Stimulated activated CD4-positive, alpha-beta T cell treated with anti-CD3 and anti-CD28 coated beads, Interleukin-4, amount 100 ng/mL, for 24 hours (primary cell): ENCODE data around the gene MEN1.

Experiments used
- DNase-seq: peaks from one replicate; pipeline ENCODE4 v3.0.0-alpha.2; 2020

MEN1 gene

DNA sequence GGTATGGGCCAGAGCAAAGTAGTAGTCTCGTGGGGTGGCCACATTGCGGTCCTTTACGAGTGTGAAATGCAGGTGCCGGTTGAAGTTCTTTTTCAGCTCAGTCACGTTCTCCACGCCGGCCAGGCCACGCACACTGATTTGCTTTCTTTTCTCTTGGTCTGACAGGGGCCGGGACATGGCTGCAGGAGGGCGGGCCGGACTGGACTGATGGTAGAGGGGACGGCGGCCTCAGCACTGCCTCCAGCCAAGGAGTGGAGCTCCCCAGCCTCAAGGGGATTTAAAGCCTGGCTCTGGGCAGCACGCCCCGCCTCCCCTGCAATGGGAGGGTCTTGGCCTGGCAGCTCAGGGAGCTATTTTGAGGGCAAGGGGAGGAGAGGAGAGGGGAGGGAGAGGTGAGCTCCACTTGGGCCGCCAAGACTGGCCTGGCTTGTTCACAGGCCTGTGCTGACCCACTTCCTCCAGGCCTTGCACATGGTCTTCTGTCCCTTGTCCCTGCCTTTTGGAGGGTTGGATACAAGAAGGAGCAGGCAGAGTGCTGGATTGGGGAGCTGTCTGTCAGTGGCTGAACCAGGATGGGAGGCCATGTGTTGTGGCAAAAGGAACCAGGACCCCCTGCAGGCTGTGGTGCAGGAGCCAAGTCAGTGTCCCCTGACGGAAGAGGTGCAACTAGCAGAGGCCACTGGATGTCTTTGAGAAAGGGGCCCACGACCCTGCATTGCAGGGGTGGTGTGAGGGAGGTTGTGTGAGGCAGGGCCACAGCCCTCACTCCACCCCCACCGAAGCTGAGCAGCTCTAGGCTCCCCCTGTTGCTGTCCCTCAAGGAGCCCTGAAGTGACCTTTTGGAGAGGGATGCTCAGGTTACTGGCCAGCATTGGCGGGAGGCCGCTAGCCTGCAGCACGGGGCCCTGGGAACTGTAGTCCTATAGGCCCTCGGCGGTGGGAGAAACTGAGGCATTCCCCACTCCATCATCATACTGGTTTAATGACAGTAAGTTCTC is 50.3 kb downstream of the MEN1 start, which contains the start of gene PYGM:
Gene PYGM, minus strand, starts transcription at position 253 of the 998 bp plus-strand sequence. Its CDS starts 76 bp downstream, at position 177.
- no peak for DNase-seq

DNA sequence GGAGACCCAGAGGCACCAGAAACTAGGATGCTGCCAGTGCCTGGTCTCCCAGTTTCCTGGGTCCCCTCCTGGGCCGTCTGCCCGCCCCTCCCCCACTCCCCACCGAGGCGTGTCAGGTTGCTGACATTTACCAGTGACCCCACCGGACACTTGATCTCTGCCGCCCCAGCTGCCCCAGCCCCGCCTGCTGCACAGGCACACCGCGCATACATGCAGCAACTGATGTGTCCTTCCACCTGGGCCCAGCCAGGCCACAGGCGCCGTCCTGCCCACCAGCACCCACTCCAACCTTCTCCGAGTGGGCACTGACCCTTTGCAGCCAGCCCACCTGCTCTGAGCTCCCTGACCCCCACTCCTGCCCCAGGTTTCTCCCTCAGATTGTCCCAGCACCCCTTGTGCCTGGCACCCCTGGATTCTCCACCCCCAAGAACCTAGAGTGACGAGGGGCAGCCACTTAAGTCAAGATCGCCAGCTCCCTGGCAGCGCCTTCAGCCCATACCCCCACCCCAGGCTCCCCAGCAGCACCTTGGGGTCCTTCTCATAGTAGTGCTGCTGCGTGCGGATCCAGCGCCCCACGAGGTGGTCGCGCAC is 51.1 kb downstream of the MEN1 start:
- no peak for DNase-seq

DNA sequence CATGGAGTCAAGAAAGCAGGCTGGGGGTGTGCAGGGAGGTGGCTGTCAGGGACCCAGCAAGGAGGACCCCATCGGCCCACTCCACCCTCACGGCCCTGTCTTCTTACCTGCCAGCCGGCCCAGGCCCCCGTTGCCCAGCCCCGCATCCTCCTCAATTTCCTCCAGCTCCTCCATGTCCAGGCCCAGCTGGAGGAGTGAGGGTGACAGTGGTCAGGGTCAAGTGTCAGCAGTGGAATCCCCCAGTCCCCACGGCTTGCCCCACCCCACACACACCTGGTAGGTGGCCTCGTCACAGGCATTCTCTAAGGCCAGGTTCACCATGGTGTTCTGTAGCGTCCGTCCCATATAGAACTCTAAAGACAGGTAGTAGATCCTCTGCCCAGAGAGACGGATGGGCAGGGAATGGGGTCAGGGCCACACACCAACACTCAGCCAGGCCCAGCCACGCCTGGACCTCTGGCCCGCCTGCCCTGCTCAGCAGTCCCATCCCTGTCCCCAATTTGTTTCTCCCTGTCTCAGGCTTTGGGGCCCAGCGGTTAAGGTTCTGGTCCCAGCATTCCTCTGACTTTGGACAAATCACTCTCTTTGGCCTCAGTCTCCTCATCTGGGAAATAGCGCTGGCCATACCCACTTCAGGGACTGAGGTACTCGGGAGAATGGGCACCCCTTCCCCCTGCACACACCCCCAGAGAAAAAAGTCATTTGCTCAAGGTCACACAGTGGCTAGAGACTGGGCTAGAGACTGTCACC is 51.8 kb downstream of the MEN1 start:
- no peak for DNase-seq

DNA sequence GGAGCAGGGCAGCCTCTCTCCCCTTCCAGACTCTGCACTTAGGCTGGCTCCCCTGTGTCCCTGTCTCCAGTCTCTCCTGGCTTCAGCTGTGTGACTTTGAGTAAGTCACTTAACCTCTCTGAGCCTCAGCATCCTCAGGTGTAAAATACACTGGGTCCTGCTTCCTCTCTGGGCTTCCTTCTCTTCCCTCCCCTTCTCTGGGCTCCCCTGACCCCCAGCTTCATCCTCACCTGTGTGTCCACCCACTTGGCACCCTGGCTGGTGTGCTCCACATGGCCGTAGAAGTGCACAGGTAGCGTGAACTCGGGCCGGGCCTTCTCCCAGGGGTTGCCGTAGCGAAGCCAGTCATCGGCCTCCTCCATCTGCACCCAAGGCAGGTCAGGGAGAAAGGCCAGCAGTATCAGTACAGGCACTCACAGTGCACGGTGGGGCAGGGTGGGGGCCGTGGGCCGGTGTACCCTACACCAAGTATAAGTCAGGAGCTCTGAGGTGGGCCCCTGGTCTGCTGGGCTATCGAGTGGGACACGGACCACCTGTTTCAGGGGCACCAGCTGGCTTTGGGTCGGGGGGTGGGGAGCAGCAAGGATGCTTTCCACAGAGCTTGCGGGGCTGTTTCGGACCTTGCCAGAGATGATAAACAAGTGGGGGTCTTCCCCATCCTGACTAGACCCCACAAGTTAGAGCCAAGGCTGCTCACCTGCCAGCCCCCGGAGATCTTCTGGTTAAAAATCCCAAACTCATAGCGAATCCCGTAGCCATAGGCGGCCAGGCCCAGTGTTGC is 52.6 kb downstream of the MEN1 start:
- DNase-seq: no peak

DNA sequence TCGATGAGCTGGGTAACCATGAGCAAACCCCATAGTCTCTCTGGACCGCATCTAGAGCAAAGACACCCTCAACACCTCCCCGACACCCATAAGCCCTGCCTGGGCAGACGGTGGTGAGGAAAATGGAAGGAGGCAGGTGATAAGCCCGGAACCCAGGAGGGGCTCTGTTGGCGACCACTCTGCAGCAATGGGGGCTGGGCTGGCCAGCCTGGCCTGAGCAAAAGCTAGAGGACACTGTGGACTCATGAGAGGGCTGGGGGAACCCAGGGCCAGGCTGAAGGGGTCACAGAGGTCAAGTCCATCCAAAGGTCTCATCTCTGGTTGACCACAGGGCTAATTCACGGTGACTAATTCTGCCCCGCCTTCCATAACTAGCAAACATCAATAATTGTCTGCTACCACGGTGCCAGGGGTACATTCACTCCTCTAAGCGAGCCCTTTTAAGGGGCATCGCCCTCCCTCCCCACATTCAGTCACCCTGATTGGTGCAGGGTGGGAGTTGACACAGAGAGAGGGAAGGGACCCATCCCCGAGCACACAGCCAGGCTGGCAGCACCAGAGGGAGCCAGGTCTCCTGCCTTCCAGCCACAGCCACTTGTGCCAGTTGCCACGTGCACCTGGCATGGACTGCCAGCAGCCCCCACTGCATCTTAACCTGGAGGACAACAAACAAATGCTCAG is 54.5 kb downstream of the MEN1 start:
- DNase-seq: no peak

DNA sequence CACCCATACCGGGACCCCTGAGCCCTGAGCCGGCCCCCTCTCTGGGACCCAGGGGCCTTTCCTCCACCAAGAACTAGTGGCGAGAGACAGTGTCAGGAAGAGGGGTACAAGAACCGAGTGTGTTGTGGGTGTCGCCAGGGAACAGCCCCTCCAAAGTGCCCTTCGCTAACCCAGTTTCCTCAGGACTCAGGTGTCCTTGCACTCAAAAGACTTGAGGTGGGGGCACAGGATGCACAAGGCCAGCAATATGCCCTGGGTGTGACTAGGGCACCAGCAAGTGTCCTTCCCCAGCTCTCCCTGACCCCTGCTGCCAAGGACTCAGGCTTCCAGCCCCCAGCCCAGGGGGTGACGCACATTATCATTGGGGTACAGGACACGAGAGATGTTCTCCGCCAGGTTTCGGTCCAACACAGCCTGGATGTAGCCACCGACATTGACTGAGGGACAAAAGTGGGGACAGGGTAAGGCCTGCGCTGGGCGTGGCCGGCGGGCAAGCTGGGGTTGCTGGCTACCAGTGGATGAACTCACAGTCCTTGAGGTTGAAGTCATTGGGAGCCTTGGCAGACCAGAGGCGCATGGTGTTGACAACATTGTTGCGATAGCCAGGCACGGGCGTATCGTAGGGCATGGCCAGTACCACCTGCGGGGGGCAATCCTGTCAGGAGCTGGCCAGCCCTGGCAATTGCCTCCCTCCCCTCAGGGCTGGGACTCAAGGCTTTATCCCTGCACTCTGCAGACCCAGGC is 55.3 kb downstream of the MEN1 start:
- no peak for DNase-seq

DNA sequence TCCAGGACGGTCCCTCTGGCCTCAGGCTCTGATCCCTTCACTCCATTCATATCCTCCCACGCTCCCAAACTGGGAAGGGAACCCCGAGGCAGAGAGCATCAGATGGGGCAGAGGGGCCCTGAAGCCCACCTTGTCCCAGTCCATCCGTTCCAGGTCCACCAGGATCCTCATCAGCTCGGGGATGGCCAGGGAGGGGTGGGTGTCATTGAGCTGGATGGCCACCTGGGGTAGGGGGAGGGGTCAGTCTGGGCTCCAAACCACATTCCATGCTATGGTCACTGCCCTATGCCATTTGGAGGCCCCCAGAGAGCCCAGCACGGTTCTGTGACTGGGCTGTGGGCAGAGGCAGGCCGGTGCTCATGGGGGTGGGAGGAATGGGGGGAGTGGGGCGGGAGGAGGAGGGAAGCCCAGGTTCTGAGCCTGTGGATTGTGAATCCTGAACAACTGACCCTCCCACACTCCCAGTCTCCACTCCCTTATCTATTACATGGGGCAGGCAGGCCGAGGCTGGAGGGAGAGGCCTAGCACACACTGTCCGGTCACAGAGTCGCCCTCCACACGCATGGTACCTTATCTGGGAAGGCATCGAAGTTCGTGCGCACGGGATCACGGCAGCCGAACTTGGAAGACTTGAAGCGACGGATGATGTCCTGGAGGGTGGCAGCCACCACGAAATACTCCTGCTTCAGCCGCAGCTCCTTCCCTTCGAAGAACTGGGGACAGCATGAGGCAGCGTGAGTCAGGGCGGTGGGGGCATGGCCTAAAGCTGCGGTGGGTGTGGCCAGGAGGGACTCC is 56.0 kb downstream of the MEN1 start:
- no peak for DNase-seq
